Renal pelvis (tissue), 4 donors: ENCODE measurements around the gene SPATA13. TPM values are rescaled to one million over a fixed set of nuclear protein-coding genes. Genes with fewer than 3 reads are reported as not detected.

ENCODE experiments used
- DNase-seq: peaks from one replicate; pipeline ENCODE4 v3.0.0-alpha.2; 2013
- polyA plus RNA-seq, 3 donors: library from polyadenylated mRNA; unstranded; fragments of 120-200 nt; gene quantifications; one replicate each; pipeline ENCODE4 v1.2.1, GENCODE V29; 2013; ENCODE audit not compliant: insufficient read length in 3 of 3

The SPATA13 gene
- polyA plus RNA-seq, 3 donors: 45.7 to 66.8 (median 65.9) TPM

DNA sequence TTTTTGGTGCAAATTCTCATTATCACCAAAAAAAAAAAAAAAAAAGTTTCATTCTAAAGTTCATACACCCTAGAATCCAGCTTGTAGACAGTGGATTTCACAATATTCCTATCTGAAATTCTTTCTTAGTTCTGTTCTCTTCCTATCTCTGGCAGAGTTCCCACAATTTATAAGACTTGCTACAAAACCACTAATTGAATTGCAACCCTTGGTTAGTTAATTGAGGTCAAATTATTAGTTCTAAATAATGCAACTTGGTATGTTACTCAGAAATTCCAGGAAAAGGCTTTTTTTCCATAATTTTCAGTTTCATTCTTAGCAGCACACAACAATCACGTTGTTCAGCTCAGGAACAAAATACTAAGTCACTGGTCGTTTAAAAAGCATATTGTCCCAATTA is 58.5 kb downstream of the SPATA13 start:
- no peak for DNase-seq

DNA sequence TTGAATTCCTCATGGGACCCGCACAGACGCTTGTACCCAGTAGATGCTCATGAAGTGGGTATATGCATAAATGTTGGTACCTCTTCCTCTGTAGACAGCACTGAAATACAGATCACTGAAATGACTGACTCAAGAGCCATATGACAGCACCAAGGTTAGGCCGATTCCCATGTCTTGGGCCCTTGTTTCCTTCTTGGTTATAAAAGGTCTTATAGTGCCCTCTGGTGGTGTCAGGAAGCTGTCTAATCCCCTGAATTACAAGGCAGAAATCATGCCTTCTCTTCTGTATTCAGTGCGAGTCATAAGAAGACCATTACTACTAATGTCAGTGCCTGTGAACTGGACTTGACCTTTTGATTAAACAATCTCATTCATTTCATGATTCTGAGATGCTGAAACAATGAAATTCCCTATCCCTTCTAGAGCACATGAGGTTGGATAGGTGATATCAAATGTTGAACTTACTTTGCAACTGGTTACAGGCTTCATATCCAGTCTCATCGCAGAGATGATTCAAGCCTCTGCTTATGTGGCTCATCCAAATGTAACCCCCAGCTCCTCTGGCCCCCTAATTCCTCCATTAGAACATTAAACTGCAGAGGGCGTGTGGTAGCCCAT is 59.7 kb downstream of the SPATA13 start:
- DNase-seq: peak; percentile 74

DNA sequence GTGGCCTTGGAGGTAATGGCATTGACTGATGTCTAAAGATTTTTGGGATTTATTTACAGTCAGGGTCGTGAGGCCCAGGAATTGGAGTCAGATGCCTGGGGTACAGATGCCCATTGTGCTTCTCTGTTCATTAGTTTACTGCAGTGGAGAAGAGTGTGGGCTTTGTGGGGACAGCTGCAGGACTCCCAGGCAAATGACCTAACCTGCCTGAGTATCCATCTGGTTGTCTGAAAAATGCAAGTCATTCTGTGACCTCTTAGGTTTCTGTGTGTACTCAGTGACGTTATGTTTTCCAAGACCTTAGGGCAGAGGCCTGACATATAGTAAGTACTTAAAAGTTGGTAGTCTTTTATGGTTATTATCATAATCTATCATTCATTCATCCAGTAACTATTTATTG is 60.5 kb downstream of the SPATA13 start:
- DNase-seq: no peak

DNA sequence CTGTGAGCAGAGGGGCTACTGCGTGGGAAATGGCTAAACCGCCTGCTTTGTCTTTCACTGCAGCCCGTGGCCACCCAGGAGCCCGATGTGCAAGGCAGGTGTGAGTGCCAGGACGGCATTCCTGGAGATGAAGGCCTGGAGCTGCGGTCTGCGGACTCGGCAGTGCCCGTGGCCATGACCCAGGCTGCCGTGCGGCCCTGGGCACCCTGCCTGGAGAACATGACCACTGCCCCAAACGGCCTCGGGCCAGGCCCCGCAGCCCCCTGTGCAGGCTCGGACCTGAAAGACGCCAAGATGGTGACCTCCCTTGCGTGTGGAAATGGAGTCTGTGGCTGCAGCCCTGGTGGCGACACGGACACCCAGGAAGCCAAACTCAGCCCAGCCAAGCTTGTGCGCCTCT is 62.2 kb downstream of the SPATA13 start:
- no peak for DNase-seq

DNA sequence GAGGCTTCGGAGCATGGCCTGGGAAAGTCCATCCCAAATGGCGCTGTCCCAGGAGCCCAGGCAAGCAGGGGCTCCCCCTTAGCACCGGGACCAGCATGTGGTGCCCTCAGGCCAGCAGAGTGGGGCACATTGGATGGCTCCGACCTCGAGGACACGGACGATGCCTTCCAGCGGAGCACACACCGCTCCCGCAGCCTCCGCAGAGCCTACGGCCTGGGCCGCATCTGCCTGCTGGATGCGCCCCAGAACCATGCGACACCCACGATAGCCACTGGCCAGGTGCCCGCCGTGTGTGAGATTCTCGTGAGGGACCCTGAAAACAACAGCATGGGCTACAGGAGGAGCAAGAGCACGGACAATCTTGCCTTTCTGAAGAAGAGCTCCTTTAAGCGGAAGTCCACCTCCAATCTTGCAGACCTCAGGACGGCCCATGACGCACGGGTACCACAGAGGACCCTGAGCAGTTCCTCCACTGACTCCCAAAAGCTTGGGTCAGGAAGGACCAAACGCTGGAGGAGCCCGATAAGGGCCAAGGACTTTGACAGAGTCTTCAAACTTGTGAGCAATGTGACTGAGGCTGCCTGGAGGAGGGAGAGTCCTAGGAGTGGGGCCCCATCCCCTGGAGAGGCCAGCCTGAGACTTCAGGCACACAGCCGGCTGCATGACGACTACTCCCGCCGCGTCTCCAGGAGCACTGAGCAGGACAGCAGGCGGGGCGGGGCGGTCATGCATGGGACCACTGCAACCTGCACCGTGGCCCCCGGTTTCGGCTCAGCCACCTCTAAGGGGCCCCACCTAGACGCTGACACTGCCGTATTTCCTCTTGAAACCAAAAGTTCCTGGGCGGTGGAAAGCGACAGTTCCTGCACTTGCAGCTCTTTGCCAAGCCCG is 63.1 kb downstream of the SPATA13 start:
- DNase-seq: no peak

DNA sequence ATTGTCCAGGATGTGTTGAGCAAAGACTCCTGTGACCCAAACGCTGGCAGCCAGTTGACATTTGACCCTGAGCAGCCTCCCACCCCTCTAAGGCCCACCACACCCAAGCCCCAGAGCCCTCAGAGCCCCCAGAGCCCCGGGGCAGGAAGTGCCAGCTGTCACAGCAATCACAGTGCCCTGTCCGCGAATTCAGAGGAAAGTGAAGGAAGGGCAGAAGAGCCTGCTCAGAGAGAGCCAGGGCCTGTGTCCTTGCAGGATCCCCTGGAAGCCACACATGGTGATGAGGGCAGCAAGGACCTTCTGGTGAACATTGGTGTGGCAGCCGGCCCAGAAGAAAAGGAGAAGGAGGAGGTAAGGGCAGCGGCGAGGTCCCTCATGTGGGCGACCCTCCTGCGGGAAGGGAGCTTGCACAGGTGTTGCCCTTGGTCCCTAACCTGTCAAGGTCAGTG is 63.7 kb downstream of the SPATA13 start:
- no peak for DNase-seq

DNA sequence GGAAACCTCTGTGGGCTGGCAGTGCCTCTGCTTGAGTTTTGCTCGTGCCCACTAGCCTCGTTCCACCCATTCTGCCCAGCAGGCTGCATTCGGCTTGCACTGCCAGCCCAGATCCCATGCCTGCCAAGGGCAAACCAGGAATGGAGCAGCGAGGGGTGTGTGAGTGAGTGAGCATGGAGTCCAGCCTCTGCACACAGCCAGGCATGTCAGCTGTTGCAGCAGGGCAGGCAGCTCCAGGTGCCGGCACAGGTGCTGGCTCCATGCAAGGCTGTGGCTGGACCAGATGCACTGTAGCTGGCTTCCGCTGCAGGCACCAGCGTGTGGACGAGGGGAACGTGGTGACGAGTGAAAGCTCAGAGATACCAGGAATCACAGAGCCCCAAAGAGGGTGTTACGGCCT is 64.5 kb downstream of the SPATA13 start:
- DNase-seq: no peak

DNA sequence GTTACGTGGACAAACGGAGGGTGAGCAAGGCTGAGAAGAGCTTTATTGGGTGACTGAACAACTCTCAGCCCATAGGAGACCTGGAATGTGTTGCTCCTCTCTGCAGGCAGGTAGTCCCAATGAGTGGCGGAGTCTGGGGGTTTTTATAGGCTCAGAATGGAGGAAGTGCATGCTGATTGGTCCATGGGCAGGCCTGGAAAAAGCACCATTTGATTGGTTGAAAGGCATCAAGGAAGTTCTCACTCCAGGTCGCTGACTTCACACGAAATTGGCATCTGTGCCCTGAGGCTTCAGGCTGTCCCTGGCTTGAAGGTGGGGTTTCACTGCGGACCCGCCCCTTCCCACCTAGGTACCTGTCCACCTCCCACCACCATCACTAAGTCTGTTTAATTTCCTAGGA is 65.4 kb downstream of the SPATA13 start:
- no peak for DNase-seq

DNA sequence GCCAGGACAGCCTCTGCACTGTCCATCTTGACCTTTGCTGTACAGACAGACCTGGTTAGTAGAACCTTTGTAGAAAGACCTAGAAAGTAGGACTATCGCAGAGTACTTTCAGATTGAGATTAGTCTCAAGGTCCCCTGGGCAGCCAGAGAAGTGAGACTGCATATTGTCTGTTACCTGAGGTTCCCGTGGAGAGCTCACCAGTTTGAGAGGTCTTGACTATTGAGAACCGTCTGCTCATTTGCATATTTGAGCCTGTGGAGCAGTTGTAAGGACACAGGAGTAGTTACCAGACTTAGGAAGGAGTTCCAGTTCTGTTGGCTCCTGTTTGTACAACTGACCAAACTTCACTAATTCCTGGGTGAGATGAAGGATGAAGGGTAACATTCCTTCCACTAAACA is 66.2 kb downstream of the SPATA13 start:
- no peak for DNase-seq

DNA sequence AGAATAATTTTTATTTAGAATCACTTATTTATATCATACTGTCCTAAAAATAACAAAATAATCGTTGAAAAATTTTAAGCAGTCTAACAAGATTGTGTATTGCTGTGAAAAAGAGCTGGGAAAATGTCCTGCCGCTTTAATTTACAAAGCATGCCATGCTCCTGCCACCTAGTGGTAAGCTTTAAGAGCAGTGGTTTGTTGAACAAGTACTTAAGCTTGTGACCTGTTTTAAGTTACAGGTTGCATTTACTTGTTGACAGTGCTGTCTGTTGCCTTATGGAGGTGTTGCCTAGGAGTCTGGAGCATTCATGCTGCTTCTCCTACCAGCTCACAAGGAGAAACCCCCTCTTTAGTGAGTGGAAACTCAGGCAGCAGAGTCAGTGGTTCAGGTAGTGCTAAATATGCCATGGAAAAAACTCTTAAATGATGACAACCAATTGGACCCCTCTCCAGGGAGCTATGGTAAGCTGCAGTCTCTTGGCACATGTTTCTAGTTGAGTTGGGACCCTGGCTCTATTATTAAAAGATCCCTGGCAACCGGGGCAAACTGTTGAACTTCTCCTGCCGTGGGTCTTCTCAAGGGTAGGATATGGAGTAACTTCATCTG is 68.4 kb downstream of the SPATA13 start:
- peak; percentile 58 for DNase-seq

DNA sequence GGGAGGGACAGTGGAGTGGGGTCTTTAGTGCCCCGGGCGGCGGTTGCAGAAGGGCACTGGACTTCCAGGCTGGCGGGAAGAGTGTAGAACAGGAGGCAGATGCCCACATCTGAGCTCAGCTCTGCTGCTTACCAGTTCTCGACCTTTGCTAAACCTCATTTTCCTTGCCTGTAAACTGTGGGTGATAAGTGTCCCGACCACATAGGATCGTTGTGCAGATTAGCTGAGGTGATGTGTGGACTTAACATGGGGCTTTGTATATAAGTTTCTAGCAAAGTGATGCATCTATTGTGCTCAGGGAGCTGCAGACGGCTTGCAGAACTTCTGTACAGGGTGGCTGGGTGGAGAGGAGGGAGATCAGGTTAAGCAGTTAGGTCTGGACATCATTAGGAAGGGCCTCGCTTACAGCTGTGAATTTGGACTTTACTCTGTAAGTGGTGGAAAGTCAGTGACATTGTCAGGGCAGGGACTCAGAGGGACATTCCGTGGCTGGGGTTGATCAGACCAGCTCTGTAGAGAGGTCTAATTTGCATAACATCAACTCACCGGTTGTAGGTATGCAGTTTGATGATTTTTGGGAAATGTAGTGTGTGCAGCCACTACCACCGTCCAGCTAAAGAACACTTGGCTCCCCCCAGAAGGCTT is 70.0 kb downstream of the SPATA13 start:
- no peak for DNase-seq

DNA sequence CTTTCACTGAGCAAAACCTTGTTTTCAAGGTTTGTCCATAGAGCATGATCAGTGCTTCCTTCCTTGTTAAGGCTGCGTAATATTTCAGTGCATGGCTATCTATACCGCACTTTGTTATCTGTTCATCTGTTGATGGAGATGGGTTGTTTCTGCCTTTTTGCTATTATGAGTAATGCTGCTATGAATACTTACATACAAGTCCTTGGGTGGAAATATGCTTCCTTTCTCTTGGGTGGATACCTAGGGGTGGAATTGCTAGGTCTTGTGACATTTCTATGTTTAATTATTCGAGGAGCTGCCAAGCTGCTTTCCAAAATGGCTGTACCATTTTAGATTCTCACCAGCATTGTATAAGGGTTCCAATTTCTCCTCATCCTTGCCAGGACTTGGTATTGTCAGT is 70.9 kb downstream of the SPATA13 start:
- no peak for DNase-seq

DNA sequence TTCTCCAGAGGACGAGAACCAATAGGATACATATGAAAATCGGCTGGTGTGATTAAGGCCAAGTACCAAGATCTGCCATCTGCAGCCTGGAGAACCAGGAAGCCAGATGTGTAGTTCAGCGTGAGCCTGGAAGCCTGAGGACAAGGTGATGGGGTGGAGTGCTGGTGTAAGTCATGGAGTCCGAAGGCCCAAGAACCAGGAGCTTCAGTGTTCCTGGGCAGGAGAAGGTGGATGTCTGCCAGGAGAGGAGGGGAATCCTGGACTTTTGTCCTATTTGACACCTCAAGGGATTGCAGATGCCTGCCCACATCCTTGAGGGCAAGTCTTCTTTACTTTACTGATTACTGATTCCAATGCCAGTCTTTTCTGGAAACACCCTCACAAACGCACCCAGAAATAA is 71.5 kb downstream of the SPATA13 start:
- no peak for DNase-seq

DNA sequence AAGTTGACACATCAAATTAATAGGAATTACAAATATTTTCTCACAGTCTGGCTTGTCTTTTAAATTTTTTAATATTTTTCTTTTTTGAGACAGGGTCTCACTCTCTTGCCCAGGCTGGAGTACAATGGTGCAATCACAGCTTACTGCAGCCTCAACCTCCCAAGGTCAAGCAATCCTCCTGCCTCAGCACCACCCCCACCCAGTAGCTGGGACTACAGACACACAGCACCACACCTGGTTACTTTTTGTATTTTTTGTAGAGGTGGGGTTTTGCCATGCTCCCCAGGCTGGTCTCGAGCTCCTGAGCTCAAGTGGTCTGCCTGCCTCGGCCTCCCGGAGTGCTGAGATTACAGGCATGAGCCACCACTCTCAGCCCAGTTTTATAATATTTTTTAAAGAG is 72.0 kb downstream of the SPATA13 start:
- DNase-seq: no peak

DNA sequence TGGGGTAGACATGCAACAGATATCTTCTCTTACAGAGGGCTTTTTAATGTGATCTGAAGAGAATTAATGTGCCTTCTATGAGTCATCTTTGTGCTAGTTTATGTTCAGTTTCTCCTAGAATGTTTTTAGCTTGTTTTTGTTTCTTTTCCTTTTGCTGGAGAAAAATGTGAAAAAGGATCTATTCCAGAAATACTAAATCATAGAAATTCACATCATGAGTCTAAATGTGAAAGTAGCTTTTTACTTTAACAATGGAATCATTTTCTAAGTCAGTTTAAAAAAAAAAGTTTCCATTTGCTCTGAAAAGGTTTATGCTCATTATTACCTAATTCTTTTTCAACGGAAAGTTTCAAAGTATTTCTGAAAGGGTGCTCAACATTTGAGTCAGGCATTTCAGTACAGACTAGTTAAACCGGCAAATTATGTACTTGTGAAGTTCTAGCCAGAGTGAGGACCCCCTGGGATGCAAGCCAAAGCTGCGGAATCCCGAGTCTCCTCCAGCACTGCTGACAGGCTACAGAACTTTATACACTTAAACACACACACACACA is 72.9 kb downstream of the SPATA13 start:
- no peak for DNase-seq

DNA sequence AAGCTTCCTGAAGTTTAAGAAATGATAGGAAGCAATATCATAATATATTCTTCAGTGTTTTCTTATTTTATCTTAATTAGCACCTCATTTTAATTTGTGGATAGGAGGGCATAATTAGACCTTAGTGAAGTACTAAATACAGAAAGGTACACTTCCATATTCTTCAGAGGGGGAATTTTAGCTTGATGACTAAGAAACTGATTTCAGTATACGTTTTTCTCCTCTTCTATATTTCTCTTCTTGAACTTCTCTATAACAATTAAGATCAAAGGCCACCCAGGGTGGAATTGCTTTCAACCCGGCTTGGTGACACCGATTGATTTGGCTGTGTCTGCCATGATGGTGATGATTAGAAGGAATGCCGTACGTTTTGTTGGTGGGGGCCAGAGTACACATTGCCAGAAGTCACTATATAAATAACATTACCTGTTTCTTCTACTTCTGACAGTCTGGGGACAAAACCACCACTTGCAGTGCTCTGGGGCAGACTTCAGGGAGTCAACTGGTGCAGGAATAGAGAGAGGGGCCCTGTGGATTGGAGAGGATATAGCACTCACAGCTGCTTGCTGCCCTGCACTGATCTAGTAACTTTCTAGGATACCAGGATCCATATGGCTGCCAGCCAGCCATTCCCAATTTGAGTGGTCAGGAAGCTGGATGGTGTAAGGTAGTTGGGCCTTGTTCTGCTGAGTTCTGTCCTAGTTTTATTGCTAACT is 73.8 kb downstream of the SPATA13 start:
- DNase-seq: no peak

DNA sequence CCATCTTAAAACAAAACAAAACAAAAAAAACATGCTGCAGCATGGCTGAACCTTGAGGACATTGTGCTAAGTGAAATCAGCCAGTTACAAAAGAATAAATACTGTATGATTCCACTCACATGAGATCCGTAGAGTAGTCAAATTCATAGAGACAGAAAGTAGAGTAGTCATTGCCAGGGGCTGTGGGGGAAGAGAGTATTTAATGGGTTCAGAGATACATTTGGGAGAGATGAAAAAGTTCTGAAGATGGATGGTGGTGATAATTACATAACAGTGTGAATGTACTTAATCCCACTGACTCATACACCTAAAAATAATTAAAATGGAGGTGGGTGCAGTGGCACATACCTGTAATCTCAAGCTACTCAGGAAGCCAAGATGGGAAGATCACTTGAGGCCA is 76.8 kb downstream of the SPATA13 start:
- DNase-seq: no peak

DNA sequence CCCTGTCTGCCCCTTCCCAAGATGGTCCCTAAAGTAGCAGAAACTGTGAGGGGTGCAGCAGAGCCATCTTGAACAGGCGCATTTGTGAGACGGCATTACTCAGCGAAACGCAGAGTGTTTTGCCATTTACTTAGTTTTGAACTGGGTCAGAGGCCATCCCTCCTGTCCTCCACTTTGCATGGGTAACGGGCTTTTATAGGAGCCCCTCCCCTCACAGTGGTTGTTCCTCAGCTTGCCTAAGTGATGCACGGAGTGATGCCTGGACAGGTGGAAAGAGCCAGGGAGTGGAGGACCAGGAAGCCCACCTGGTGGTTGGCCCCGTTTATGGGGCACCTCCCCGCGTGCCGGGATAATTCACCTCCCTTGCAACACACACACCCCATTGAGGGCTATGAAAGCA is 80.8 kb downstream of the SPATA13 start:
- no peak for DNase-seq

DNA sequence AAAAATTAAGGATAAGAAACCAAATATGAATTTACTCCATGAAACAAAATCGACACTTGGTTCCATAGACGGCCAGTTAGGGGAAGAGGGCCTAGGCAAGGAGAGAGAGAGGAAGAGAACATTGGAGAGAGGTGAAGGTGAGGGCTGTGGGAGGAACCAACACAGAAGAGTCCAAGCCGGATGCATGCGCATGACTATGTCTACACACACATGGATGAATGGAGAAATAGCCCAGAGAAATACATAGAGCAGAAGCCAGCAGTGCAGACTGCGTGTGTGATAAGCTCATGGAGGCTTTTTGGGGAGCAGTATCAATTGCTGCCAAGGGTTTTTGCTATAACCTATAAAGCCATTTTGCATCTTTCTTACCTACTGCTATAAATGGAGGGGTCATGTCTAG is 81.6 kb downstream of the SPATA13 start:
- DNase-seq: no peak

DNA sequence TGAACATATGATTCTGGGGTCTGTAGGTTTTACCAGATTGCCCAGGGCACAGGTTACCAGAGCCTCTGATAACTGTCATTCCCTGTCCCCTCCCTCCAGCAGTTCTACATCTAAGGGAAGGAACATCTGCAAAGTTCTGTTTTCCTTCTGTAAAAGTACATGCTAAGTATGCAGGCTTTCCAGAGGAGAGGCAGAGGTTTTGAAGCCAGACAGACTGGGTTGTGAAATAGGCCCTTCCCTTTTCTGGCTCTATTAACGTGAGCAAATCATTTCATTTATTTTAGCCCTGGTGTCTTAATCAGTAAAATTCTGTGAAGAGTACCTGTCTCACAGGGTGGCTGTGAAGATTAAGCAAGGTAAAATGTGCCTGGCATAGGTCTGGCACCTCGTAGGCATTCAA is 82.8 kb downstream of the SPATA13 start:
- no peak for DNase-seq

DNA sequence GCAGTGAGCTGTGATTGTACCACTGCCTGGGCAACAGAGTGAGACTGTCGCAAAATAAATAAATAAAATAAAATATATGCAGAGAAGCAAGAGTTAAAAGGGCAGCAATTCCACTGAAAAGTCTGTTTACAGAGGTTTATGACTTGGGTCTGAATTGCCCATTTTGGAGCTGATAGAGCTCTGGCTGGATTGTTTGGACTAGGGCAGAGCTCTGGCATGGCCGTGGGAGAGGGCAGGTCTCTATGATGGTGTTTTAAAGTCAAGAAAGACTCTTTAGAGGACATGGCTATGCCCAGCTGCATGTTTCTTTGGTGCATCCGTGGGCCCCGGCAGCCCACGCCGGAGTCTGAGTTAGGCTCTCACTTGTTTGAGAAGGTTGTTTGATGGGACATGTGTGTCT is 84.3 kb downstream of the SPATA13 start:
- no peak for DNase-seq

DNA sequence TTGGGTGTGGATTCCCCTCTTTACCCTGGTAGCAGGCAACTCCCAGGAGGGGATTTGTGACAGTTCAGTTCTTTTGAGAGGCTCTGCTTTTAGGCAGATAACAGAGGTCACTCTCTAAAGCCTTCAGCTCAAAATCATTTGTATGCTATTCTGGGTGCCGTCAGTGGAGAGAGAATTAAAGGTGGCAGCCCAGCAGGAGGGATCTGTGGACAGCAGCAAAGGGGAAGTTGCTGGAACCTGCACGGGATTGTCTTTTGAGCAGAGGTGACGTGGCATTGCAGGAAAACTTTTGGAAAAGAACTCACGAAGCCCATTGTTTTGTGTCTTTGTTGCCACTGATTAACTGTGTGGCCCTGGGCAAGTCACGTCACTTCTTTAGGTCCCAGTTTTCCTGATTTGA is 86.5 kb downstream of the SPATA13 start:
- no peak for DNase-seq
